ENCODE measurements around the gene TMEM205.

DNA sequence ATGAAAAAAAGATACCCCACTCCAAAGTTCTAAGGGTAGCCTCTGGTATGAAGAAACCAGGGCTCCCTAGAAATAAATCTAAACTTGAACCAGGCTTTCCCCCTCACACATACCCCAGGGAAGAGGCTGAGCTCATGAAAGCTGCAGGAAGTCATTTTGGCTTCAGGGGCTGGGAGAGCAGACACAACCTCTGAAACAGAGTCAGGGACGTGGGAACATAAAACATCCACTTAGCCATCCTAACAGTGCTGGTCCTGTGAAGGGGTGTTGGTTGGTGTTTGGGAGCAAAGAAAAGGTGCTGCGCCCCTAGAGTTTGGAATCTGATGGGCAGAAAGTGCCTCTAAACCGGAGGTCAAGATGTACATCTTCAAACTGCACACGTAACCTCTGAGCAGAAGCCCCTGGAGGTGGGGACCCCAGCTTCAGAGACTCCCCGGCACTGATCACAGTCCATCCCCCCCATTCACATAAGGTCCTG lies 22.4 kb downstream of the TMEM205 start:
- no peak for TF ChIP-seq CTCF (IDR thresholded peaks at IDR 0.05)
- no peak for TF ChIP-seq POLR2A (IDR thresholded peaks at IDR 0.05)

All from thyroid gland (tissue), 4 donors.